Stimulated activated naive CD4-positive, alpha-beta T cell (primary cell): Measurements from ENCODE around the gene FXYD7.
"Not testable (repeated sequence)": the region's sequence is repeated elsewhere in the genome, so short reads cannot be mapped to it uniquely, and the experiment has no call there.

Experiments
- DNase-seq, 6 experiments: peaks; one replicate each; lab custom pipeline; 2025; lab: John Stamatoyannopoulos, UW

The FXYD7 gene

GRCh38 chr19:35144600-35145436 lies 1.8 kb downstream of the FXYD7 start:
- peak in 4 of 6 experiments; percentile 13 to 46 (median 22) for DNase-seq

- no peak for DNase-seq
Observed at GRCh38 chr19:35146746-35147459, 3.8 kb downstream of the FXYD7 start.

- DNase-seq = no peak
Observed at GRCh38 chr19:35149463-35149862, 6.4 kb downstream of the FXYD7 start.

- DNase-seq = no peak
Observed at GRCh38 chr19:35150445-35150844, 7.4 kb downstream of the FXYD7 start.

GRCh38 chr19:35151273-35152065 lies 8.4 kb downstream of the FXYD7 start:
- DNase-seq = no peak

DNA sequence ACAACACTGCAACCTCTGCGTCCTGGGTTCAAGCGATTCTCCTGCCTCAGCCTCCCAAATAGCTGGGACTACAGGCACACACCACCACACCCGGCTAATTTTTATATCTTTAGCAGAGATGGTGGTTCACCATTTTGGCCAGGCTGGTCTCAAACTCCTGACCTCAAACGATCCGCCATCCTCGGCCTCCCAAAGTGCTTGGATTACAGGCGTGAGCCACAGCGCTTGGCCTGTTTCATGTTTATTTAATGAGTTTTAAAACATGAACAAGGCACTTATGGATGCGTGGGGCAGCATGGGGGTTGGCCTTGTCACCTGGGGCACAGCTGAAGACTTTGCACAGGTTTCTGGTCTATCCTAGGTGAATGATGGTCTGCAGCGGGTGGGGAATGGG lies 10.1 kb downstream of the FXYD7 start:
- not testable (repeated sequence) for DNase-seq

GRCh38 chr19:35153701-35154524 lies 10.9 kb downstream of the FXYD7 start:
- DNase-seq = peak; percentile 38 to 74 (median 64)

DNA sequence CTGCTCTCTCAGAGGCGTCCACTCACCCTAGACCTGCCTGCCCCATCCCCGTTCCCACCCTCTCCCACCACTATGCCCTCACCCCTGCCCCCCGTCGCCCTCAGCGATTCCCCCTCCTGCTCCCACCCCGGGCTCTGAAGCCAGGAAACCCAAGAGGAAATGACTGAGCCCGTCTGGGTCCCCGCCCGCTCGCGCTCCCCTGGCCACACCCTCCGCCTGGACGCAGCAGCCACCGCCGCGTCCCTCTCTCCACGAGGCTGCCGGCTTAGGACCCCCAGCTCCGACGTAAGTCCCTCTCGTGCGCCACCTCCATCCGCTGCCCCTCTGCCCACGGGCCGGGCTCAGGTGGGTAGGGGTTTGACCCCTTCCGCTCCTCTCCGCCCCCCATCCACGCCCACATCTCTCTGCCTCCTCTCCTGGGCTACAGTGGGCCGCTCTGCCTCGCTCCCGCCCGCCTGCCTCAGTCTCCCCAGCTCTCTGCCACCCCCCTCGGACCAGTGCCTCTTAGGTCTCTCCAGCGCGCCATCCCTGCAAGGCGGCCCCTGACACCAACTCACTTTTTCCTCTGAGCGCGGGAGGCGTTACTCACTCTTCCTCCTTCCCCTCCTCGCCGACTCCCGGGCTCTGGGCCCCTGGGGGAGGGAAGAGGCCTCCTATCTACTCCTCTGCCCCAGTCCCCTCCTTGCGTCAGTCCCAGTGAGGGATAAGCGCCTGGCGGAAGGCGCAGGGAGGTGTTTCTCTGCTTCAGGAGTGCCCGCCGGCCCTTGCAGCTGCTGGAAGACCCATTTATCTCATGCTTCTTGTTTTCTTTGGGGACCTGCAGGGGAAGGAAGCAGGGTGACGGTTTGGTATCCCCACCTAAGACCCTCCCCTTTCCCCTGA lies 11.7 kb downstream of the FXYD7 start, which contains the start of gene FXYD5:
FXYD5 (plus strand) TSS at position 211 of the 882 bp plus-strand sequence. CDS start 816 bp downstream, outside the sequence.
- peak; percentile 44 to 67 (median 56) for DNase-seq

- DNase-seq = peak in 1 of 6 experiments; percentile 35
Observed at GRCh38 chr19:35155441-35155840, 12.4 kb downstream of the FXYD7 start.

GRCh38 chr19:35155981-35156672 lies 13.1 kb downstream of the FXYD7 start:
- DNase-seq = no peak

GRCh38 chr19:35156673-35157014 lies 13.6 kb downstream of the FXYD7 start:
- DNase-seq = peak in 3 of 6 experiments; percentile 63 to 80 (median 72)

DNA sequence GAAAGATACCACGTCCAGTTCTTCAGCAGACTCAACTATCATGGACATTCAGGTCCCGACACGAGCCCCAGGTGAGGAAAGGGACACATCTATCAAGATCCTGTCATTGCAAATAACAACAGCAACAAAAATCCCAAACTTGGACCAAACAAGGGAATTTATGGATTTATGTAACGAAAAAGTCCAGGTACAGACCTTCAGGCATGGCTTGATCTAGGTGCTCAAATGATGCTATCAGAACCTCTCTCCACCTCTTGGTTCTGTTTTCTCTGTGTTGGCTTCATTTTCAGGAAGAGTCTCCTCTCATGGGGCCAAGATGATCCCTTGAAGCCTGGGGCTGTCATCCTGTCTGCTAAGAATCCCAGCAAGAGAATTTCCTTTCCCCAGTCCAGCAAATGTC lies 14.4 kb downstream of the FXYD7 start:
- no peak for DNase-seq

DNA sequence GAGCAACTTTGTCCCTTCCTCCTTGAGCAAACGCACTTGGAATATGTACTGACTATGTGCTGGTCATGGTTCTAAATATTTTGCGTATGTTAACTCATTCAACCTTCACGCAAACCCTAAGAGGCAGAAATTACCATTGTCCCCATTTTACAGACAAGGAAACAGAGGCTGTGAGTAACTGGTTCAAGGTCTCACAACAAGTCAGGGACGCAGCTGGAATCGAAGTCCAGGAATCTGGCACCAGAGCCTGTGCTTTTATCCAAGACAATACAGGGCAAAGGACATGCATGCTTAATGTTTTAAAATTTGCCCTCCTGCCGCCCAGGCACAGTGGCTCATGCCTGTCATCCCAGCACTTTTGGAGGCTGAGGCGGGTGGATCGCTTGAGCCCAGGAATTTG lies 16.6 kb downstream of the FXYD7 start:
- no peak for DNase-seq

GRCh38 chr19:35160629-35161433 lies 17.8 kb downstream of the FXYD7 start:
- no peak for DNase-seq

DNA sequence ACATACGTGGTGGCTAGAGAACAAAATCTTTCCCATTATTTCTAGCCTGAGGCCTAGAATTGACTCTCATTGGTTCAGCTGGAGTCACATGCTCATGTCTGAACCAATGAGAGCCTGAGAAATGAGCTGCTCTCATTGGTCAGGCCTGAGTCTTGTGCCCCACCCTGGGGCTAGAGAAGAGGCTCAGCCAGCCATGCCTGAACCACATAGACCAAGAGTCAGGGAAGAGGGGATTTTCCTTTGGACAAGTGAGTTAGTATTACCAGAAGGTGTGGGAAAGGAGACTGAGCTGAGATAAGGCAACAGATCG lies 18.3 kb downstream of the FXYD7 start:
- DNase-seq = no peak

DNA sequence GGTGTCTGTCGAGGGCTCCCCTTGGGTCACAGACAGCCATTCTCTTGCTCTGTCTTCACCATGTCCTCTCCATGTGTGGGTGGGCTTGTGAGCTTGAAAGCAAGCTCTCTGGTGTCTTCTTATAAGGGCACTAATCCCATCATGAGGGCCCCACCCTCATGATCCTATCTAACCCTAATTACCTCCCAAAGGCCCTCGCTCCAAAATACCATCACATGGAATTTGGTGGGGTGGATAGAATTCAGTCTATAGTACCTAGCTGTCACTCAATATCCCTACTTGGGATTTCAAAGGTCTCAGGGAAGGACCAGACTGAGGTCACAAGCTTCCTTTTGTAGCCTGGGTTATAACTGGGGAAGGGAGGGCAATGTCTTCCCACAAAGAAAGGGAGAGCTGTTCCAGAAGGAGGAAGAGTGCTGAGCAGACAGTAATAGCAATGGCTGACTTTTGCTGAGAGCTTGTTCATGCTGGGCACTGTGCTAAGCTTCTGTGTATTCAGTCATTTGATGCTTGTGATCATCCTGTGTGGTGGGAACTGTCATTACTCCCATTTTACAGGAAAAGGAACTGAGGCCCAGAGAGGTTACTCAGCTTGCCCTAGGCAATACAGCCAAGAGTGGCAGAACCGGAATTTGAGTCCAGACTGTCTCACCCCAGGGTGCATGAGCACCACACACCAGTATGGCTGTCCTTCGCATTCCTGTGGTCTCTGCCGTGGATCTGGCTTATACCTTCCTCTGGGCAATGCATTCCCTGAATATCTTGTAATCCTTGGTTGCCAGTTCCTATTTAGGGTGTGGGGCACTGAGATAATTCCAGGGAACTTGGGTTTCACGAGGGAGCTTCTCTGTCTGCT lies 19.6 kb downstream of the FXYD7 start:
- no peak for DNase-seq

DNA sequence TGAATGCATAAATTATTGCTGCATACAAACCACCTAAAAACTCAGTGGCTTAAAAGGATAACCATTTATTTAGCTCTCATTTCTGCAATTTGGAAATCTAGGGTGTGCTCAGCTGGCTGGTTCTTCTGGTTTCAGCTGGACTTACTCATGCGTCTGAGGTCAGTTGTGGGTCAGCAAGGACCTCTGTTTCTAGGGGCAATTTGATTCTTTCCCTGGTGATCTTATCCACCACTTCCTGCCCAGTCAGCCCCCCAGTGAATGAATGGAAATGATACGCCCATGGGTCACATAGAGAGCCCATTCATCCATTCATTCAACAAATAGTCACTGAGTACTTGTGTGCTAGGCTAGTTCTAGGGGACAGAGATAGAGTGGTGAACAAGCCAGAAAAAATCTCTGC lies 21.4 kb downstream of the FXYD7 start:
- no peak for DNase-seq
